T-cell (primary cell): Measurements from ENCODE around the gene PRRC2C. TPM values are rescaled to one million over a fixed set of nuclear protein-coding genes. Genes with fewer than 3 reads are reported as not detected.

ENCODE experiments used
- ATAC-seq, 4 experiments: fragments of 200-7000 bp in 3 of 4; fragments of 150-1000 bp in 1 of 4; cut with Tn5 transposase; replicated peaks in 1 of 4; 1 replicate in 3 of 4; 2 replicates in 1 of 4; pipeline ENCODE4 v1.10.0; 2021; ENCODE audit warnings: moderate library complexity in 3 of 4, mild to moderate bottlenecking in 2 of 4, moderate number of reproducible peaks in 1 of 4
- CTCF ChIA-PET, 2 donors: fragments of 300-600 bp; sonication (Branson Sonifier 250); formaldehyde crosslinking; loops; one replicate each; lab custom pipeline; 2022; ENCODE audit warnings: antibody characterized with exemption in 2 of 2; lab: Charles Lee
- POLR2A ChIA-PET, 2 donors: fragments of 300-600 bp; sonication (Branson Sonifier 250); formaldehyde crosslinking; loops; one replicate each; lab custom pipeline; 2022; ENCODE audit warnings: antibody characterized with exemption in 2 of 2; lab: Charles Lee
- DNase-seq, 35 experiments: peaks; one replicate each; pipeline versions ENCODE4 v3.0.0 to v3.0.0-alpha.2; 2013 to 2023
- H3K27ac ChIP-seq: one replicate; pipeline ENCODE4 v1.5.1; 2013; ENCODE audit warnings: low read length
- H3K27me3 ChIP-seq, 2 experiments: replicated peaks in 1 of 2; 1 replicate in 1 of 2; 2 replicates in 1 of 2; pipeline versions ENCODE4 v1.6.1 to v1.7.0; 2013; ENCODE audit warnings: low read length in 1 of 2, mixed read lengths in 1 of 2; ENCODE audit not compliant: control insufficient read depth in 2 of 2, insufficient read depth in 2 of 2; ENCODE audit errors: extremely low read depth in 1 of 2
- H3K36me3 ChIP-seq, 2 donors: 1 replicate in 1 of 2; 2 replicates in 1 of 2; pipeline versions ENCODE4 v1.6.1 to v1.7.0; 2013; ENCODE audit warnings: low read length in 1 of 2; ENCODE audit not compliant: control insufficient read depth in 2 of 2, insufficient read depth in 1 of 2; ENCODE audit errors: extremely low read depth in 1 of 2
- H3K4me1 ChIP-seq, 2 experiments: 1 replicate in 1 of 2; 2 replicates in 1 of 2; pipeline versions ENCODE4 v1.6.1 to v1.7.0; 2013; ENCODE audit warnings: low read length in 2 of 2, mixed read lengths in 1 of 2; ENCODE audit not compliant: insufficient read depth in 2 of 2, control insufficient read depth in 1 of 2; ENCODE audit errors: extremely low read depth in 1 of 2
- H3K4me3 ChIP-seq, 2 donors: 1 replicate in 1 of 2; 2 replicates in 1 of 2; pipeline versions ENCODE4 v1.5.1 to v1.7.0; 2013; ENCODE audit warnings: mild to moderate bottlenecking in 2 of 2, low read length in 1 of 2, moderate library complexity in 1 of 2; ENCODE audit not compliant: control insufficient read depth in 1 of 2; ENCODE audit errors: extremely low read depth in 1 of 2
- H3K9me3 ChIP-seq: 2 replicates; pipeline ENCODE4 v1.7.0; 2013
- H3K27ac Mint-ChIP-seq, 2 donors: one replicate each; pipeline ENCODE4 v1.8.0; 2020 to 2021; ENCODE audit warnings: mild to moderate bottlenecking in 2 of 2, mixed read lengths in 2 of 2
- H3K27me3 Mint-ChIP-seq, 2 donors: one replicate each; pipeline ENCODE4 v1.8.0; 2021 to 2022; ENCODE audit warnings: mixed read lengths in 2 of 2
- H3K36me3 Mint-ChIP-seq: one replicate; pipeline ENCODE4 v1.8.0; 2021; ENCODE audit warnings: mixed read lengths
- H3K4me1 Mint-ChIP-seq, 3 donors: one replicate each; pipeline ENCODE4 v1.8.0; 2020 to 2022; ENCODE audit warnings: mixed read lengths in 3 of 3, mild to moderate bottlenecking in 1 of 3
- H3K4me3 Mint-ChIP-seq, 3 donors: one replicate each; pipeline ENCODE4 v1.8.0; 2020 to 2022; ENCODE audit warnings: mild to moderate bottlenecking in 3 of 3, mixed read lengths in 3 of 3, moderate library complexity in 3 of 3
- H3K9me3 Mint-ChIP-seq, 3 donors: one replicate each; pipeline ENCODE4 v1.8.0; 2020 to 2022; ENCODE audit warnings: mixed read lengths in 3 of 3
- WGBS: methylation state at CpG from one replicate; pipeline ENCODE4 v1.1.5; 2013; ENCODE audit warnings: missing lambda C conversion rate; ENCODE audit not compliant: insufficient coverage; 5-methylcytosine and 5-hydroxymethylcytosine counted together
- total RNA-seq, 35 experiments: library from RNA in 6 of 35; stranded (reverse) in 6 of 35; fragments of 120-200 nt in 1 of 35; gene quantifications; one replicate each; pipeline versions ENCODE4 v1.2.1 to v1.2.4 and lab custom pipeline; 2013 to 2026

Gene PRRC2C
- total RNA-seq, 5 donors from 2014 or later (not counting 1 experiment from before 2014, with no cell fraction given): 229 to 340 (median 259) TPM

- ATAC-seq: no peak
- Mint-ChIP-seq H3K27me3 (peaks cover 0 to 7% of the 10 kb centered on the region in 2 donors), H3K4me3 (no peak overlapping the region), H3K27ac (no peak overlapping the region), H3K9me3 (no peaks in the 10 kb centered on the region), H3K36me3 (no peaks in the 10 kb centered on the region), H3K4me1 (peaks cover 0 to 2% (median 0%) of the 10 kb centered on the region in 3 donors)
- POLR2A ChIA-PET: interaction anchor here in 1 of 2 donors (0.7 to 1.1 kb wide), 2 partner anchors 18 to 23 kb away, joined by 3 to 5 read pairs; no protein-coding TSS in a partner anchor
- Histone ChIP-seq H3K4me3 (no peak overlapping the region), H3K27ac (no peak overlapping the region), H3K9me3 (no peaks in the 10 kb centered on the region), H3K4me1 (no peaks in the 10 kb centered on the region), H3K27me3 (peaks cover 0 to 3% of the 10 kb centered on the region in 2 experiments), H3K36me3 (no peaks in the 10 kb centered on the region)
- no peak for DNase-seq
- CTCF ChIA-PET: interaction anchor here in 1 of 2 donors (0.5 to 1.1 kb wide), 4 partner anchors 8 to 31 kb away, joined by 3 to 5 read pairs (median 3); partner anchors contain the start of gene PRRC2C
- WGBS: 100% methylated on average over 1 of the region's 1 CpG
Observed at GRCh38 chr1:171476829-171477228, 8.5 kb upstream of the PRRC2C start.

GRCh38 chr1:171477804-171478203, 7.5 kb upstream of the PRRC2C start:
- Mint-ChIP-seq H3K4me1 (peaks cover 0 to 2% (median 0%) of the 10 kb centered on the region in 3 donors), H3K36me3 (no peaks in the 10 kb centered on the region), H3K4me3 (no peak overlapping the region), H3K27ac (no peak overlapping the region), H3K27me3 (peaks cover 0 to 7% of the 10 kb centered on the region in 2 donors), H3K9me3 (no peaks in the 10 kb centered on the region)
- ChIA-PET POLR2A (no interaction called here), CTCF (interaction anchor here in 1 of 2 donors (0.6 kb wide), 1 partner anchor 385 kb away, joined by 3 read pairs; no protein-coding TSS in a partner anchor)
- H3K36me3 ChIP-seq: no peaks in the 10 kb centered on the region
- no peak overlapping the region for H3K27ac ChIP-seq
- no peaks in the 10 kb centered on the region for H3K9me3 ChIP-seq
- ATAC-seq (no peak), DNase-seq (no peak)
- 100% methylated on average over 1 of the region's 1 CpG for WGBS
- peaks cover 0 to 3% of the 10 kb centered on the region in 2 experiments for H3K27me3 ChIP-seq
- no peak overlapping the region for H3K4me3 ChIP-seq
- no peaks in the 10 kb centered on the region for H3K4me1 ChIP-seq

- DNase-seq: no peak
- H3K27ac Mint-ChIP-seq: no peak overlapping the region
- H3K4me1 Mint-ChIP-seq: peaks cover 6 to 11% (median 8%) of the 10 kb centered on the region in 3 donors
- no peak for ATAC-seq
- WGBS: 20% methylated on average over 1 of the region's 2 CpGs
- Histone ChIP-seq H3K27ac (no peak overlapping the region), H3K4me1 (peaks cover 4 to 9% of the 10 kb centered on the region in 2 experiments), H3K36me3 (no peaks in the 10 kb centered on the region), H3K4me3 (no peak overlapping the region), H3K9me3 (no peaks in the 10 kb centered on the region), H3K27me3 (peaks cover 0 to 3% of the 10 kb centered on the region in 2 experiments)
- H3K4me3 Mint-ChIP-seq: no peak overlapping the region
- ChIA-PET CTCF (no interaction called here), POLR2A (interaction anchor here in 1 of 2 donors (0.6 kb wide), 1 partner anchor 27 kb away, joined by 9 read pairs; no protein-coding TSS in a partner anchor)
- no peaks in the 10 kb centered on the region for H3K27me3 Mint-ChIP-seq
- H3K9me3 Mint-ChIP-seq: no peaks in the 10 kb centered on the region
- H3K36me3 Mint-ChIP-seq: no peaks in the 10 kb centered on the region
Observed at GRCh38 chr1:171480035-171480434, 5.3 kb upstream of the PRRC2C start.

- Histone ChIP-seq H3K4me1 (peaks cover 23 to 34% of the 10 kb centered on the region in 2 experiments), H3K27ac (peak overlapping the region; percentile 97), H3K27me3 (no peaks in the 10 kb centered on the region), H3K4me3 (peak overlapping the region; percentile 68 to 100), H3K9me3 (no peaks in the 10 kb centered on the region), H3K36me3 (no peaks in the 10 kb centered on the region)
- peak overlapping the region; percentile 97 to 99 (median 99) for H3K4me3 Mint-ChIP-seq
- H3K27ac Mint-ChIP-seq: peak overlapping the region; percentile 88 to 94
- peak; percentile 53 to 66 (median 62) for ATAC-seq
- no peaks in the 10 kb centered on the region for H3K9me3 Mint-ChIP-seq
- peaks cover 10% of the 10 kb centered on the region for H3K36me3 Mint-ChIP-seq
- peak in 1 of 35 experiments; percentile 1 for DNase-seq
- ChIA-PET CTCF (interaction anchor here (0.6 to 3.3 kb wide), 22 partner anchors 8 to 1693 kb away, joined by 3 to 38 read pairs (median 4); partner anchors contain the start of gene FMO4 (in 1 of the 2)), POLR2A (interaction anchor here (0.6 to 2.3 kb wide), 13 partner anchors 9 to 1539 kb away, joined by 3 to 13 read pairs (median 3); partner anchors contain the start of gene FMO4 (in 1 of the 2))
- H3K4me1 Mint-ChIP-seq: peaks cover 44 to 51% (median 49%) of the 10 kb centered on the region in 3 donors
- no peaks in the 10 kb centered on the region for H3K27me3 Mint-ChIP-seq
- WGBS: 0% methylated on average over 1 of the region's 6 CpGs
Observed at GRCh38 chr1:171484760-171485374, 463 bp upstream of the PRRC2C start.

- peak overlapping the region; percentile 97 to 99 (median 99) for H3K4me3 Mint-ChIP-seq
- peaks cover 15% of the 10 kb centered on the region for H3K36me3 Mint-ChIP-seq
- WGBS: 0% methylated on average over 8 of the region's 17 CpGs
- peak overlapping the region; percentile 88 to 94 for H3K27ac Mint-ChIP-seq
- ChIA-PET CTCF (interaction anchor here (0.6 to 3.3 kb wide), 10 partner anchors 8 to 295 kb away, joined by 3 to 38 read pairs (median 6); partner anchors contain the start of genes FMO4 (in 1 of the 2) and METTL13 (in 1 of the 2)), POLR2A (interaction anchor here (0.7 to 2.3 kb wide), 6 partner anchors 15 to 172 kb away, joined by 3 to 13 read pairs (median 6); partner anchors contain the start of gene FMO4 (in 1 of the 2))
- no peaks in the 10 kb centered on the region for H3K9me3 ChIP-seq
- peaks cover 0 to 5% of the 10 kb centered on the region in 2 donors for H3K36me3 ChIP-seq
- peak in 34 of 35 experiments; percentile 40 to 92 (median 83) for DNase-seq
- H3K9me3 Mint-ChIP-seq: no peaks in the 10 kb centered on the region
- peaks cover 54 to 61% (median 59%) of the 10 kb centered on the region in 3 donors for H3K4me1 Mint-ChIP-seq
- no peaks in the 10 kb centered on the region for H3K27me3 ChIP-seq
- ATAC-seq: peak; percentile 59 to 77 (median 63)
- H3K27ac ChIP-seq: peak overlapping the region; percentile 97
- H3K4me3 ChIP-seq: peak overlapping the region; percentile 68 to 100
- H3K27me3 Mint-ChIP-seq: no peaks in the 10 kb centered on the region
- H3K4me1 ChIP-seq: peaks cover 26 to 40% of the 10 kb centered on the region in 2 experiments
Observed at GRCh38 chr1:171486048-171486519, 754 bp downstream of the PRRC2C start.

GRCh38 chr1:171487038-171487437, 1.7 kb downstream of the PRRC2C start:
- ChIA-PET POLR2A (interaction anchor here (1.0 to 1.5 kb wide), 4 partner anchors 9 to 28 kb away, joined by 3 to 9 read pairs (median 4); no protein-coding TSS in a partner anchor), CTCF (interaction anchor here (0.7 to 3.3 kb wide), 3 partner anchors 13 to 174 kb away, joined by 4 to 38 read pairs (median 5); no protein-coding TSS in a partner anchor)
- DNase-seq: no peak
- Mint-ChIP-seq H3K9me3 (no peaks in the 10 kb centered on the region), H3K27me3 (no peaks in the 10 kb centered on the region), H3K36me3 (peaks cover 19% of the 10 kb centered on the region), H3K27ac (peak overlapping the region; percentile 88 to 94), H3K4me1 (peaks cover 61 to 69% (median 66%) of the 10 kb centered on the region in 3 donors), H3K4me3 (peak overlapping the region; percentile 97 to 99 (median 99))
- ATAC-seq: no peak
- H3K4me3 ChIP-seq: peak overlapping the region in 1 of 2 donors; percentile 68
- peaks cover 29 to 40% of the 10 kb centered on the region in 2 experiments for H3K4me1 ChIP-seq
- peak overlapping the region; percentile 97 for H3K27ac ChIP-seq
- peaks cover 0 to 11% of the 10 kb centered on the region in 2 donors for H3K36me3 ChIP-seq
- no peaks in the 10 kb centered on the region for H3K9me3 ChIP-seq
- no peaks in the 10 kb centered on the region for H3K27me3 ChIP-seq
